Endometrium (tissue), 2 donors: ENCODE data around the gene GKN2.
"Not testable (repeated sequence)": the region's sequence is repeated elsewhere in the genome, so short reads cannot be mapped to it uniquely, and the experiment has no call there.

Experiments used
- FAIRE-seq: peaks from 2 replicates; lab custom pipeline; 2012; peaks lifted over from hg19 to GRCh38; lab: Jason Lieb, UNC
- donor health status: control.
- donor health status: control.

GKN2 gene

DNA sequence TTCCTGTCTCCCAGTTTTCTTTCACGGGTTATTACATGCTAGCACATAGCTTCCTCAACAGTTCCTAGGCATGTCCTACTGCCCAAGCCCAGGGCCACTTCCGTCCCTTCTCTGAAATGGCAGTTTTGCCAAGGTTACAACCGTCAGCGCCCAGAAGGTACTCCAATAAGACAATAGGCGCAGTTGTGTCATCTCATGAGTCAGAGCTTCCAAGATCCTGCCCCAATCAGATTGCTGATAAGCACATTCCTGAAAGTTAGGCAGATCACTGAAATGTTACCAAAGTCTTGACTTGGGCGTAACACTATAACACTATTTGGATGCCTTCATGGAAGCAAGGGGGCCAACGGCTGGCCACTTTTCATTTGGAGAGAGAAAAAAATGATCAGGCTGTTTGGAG is 34.2 kb downstream of the GKN2 start:
- no peak for FAIRE-seq

GRCh38 chr2:68917034-68917718 is 35.5 kb downstream of the GKN2 start:
- no peak for FAIRE-seq

- FAIRE-seq, result no peak
Measured at GRCh38 chr2:68916226-68916625, 36.5 kb downstream of the GKN2 start.

DNA sequence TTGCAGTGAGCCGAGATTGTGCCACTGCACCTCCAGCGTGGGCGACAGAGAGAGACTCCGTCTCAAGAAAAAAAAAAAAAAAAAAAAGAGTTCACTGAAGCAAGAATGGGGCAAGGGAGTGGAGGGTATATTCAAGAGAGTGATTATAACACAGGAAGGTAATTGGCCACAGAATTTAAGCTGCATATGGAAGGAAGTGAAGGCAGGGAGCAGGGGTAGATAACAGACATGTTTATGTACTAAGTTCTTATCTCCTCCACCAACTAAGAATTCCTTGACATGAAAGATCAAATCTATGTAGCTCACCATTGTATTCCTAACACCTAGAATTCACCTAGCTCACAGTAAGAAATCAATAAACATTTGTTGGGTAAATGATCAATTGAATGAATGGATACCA is 37.3 kb downstream of the GKN2 start:
- no peak for FAIRE-seq

GRCh38 chr2:68913359-68913758 is 39.3 kb downstream of the GKN2 start:
- FAIRE-seq, result no peak

DNA sequence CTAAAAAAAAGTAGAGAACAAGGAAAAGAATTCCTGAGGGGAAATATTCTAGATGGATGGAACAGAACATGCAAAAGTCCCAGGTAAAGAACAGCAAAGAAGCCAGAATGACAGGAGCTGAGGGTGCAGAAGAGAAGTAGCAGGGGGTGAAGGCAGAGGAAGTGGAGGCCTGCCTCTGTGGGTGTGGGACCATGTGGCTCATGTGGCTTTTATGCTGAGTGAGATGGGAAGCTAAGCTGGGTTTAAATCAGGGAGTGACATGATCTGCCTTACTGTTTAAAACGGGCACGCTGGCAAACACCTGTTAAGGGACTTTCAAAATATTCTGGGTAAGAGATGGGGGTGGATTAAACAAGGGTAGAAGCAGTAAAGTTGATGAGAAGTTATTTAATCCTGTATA is 40.0 kb downstream of the GKN2 start:
- no peak for FAIRE-seq

DNA sequence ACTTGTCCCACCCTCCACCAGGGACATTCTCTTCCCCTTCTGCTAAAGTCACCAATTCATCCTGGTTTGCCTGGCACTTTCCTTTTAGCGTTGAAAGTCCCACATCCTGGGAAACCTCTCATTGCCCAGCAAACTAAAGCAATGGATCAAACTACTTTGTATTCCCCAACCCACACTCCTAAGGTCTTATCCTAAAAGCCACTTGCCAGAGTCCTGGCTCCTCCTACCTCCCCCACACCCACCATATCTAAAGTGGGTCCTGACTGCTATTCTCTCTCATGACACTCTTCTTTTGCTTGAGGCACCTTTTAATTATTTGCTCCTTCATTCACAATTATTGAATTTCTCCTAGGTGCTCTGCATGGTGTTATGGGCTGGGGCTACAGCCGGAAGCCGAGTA is 40.6 kb downstream of the GKN2 start:
- no peak for FAIRE-seq

DNA sequence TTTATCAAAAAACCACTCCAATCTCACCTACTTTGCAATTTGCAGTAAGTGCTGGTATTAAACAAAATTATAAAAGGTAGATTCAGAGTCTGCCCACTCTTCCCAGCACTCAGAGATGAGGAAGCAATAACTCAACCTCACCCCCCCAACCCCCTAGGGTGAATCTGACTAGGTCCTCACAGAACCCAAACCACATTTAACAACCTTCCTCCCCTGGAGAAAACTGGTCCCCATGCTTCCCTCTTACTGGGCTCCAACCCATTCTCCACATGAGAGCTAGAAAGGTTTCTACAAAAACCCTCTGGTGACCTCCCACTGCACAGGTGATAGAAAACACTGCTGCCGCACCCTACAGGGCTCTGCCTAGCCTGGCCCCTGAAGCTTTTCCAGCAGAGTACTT is 41.0 kb downstream of the GKN2 start:
- no peak for FAIRE-seq

- no peak for FAIRE-seq
Measured at GRCh38 chr2:68911246-68911645, 41.4 kb downstream of the GKN2 start.

DNA sequence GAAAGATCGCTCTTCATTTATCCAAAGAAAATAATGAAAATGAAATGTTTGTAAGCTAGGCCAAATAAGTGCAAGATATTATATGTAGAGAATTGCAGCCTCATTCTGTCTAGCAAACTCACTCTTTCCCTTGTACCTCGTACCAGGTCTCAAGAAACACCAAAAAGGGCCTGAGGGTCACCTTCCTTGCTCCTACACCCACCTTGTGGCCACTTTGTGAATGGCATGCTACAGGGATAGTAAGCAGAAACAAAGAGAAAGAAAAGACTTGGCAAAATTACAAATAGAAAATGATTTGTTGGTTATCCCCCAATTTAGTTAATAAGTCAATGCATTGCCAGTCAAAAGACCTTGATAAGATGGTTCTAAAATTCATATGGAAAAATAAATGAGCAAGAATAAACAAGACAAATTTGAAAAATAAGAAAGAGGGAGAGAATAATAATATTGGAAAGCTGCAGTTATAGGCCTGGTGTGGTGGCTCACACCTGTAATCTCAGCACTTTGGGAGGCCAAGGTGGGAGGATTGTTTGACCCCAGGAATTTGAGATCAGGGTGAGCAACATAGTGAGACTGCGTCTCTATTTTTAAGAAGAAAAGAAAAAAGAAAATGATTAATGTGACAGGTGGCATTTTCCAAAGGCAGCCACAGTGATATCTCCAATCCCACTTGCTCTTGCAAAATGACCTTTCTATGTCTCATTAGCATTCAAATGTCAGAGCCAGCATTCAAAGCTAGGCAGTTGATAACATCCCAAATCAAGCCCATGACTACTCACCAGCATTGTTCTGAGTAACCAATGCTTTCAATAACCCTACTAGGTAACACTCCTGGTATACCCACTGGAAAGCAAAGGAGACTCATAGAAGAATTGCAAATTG is 42.7 kb downstream of the GKN2 start:
- peak; percentile 62 for FAIRE-seq

DNA sequence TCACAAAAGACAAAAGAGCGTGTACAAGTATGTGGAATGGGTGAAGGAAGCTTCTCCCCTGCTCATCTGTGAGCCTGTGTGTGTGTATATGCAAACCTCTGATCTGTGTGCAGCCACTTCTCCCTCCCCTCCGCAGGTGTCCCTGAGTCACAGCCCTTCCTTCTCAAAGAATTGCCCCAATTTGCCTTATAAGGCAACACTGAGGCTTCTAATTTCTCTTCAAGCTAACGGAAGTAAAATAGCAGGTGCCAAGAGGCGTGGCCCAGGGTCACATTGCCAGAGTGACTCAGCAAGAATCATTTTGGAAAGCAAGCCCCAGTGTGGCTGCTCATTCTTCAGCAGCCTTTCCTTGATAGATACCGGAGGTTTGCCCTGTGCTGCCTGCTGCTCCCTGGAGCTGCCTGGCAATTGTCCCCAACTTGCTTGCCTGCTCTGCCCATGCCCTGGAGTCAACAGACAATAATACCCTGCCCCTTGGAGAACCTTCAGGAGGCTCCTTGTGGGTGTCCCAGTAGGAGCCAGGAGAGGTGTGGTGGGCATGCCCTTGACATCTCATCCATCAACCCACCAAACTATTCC is 44.2 kb downstream of the GKN2 start:
- no peak for FAIRE-seq

DNA sequence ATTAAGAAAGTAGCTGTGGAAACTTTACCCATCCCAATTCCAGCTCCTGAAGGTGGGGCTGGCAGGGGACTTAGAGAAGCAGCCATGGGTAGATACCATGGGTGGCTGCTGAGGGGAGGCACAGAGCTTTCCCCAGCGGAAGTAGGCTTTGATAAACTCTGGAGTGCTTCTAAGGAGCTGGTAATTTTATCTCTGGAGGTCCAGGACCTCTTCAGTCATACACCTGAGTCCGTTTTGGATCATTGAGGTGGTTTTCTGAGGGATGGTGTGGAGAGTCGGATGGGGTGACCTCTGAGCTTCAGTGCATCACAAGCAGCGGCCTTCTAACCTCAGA is 44.8 kb downstream of the GKN2 start:
- FAIRE-seq, result no peak

- no peak for FAIRE-seq
Measured at GRCh38 chr2:68907232-68907919, 45.3 kb downstream of the GKN2 start.

GRCh38 chr2:68906716-68907115 is 46.0 kb downstream of the GKN2 start:
- FAIRE-seq, result no peak

GRCh38 chr2:68905116-68905515 is 47.6 kb downstream of the GKN2 start:
- FAIRE-seq, result no peak

GRCh38 chr2:68901561-68901960 is 51.1 kb downstream of the GKN2 start:
- FAIRE-seq, result no peak

DNA sequence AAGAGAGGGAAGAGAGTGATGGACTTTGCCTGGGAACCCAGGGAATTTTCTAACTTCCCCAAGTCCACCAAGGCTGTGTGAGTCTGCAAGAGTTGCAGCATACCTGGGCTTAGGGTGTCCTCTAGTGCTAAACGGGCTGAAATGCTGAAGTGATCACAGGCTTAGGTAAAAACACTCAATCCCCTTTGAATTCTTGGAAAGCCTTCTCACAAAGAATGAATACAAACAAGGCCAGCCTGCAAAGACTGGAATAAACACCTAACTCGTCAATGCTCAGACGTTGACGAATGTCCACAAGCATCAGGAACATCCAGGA is 51.5 kb downstream of the GKN2 start:
- FAIRE-seq, result no peak

DNA sequence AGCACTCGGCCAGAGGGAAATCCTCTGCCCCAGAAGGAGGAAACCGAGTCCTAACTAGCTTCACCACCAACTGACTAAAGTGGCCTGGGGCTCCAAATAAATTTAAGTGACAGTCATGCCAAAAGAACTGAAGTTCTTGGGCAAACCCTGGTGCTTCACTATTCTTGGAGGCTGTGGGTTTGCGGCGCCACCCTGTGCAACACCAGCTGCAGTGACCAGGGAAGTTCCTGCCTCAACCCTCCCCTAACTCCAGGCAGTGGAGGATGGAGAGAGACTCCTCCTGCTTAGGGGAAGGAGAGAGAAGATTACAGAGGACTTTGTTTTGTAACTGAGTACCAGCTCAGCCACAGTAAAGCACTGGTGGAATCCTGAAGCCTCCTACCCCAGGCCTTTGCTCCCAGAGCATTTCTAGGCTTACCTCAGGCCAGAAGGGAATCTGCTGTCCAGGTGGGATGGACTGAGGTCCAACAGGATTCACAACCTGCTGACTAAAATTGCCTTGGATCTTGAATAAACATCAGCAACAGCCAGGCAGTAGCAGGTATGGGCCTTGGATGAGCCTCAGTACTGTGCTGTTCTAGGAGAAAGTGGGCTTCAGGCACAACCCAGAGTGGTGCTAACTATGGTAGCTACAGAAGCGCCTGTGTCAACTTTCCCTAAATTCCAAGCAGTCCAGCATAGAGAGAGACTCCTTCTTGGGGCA is 52.0 kb downstream of the GKN2 start:
- FAIRE-seq, result no peak

DNA sequence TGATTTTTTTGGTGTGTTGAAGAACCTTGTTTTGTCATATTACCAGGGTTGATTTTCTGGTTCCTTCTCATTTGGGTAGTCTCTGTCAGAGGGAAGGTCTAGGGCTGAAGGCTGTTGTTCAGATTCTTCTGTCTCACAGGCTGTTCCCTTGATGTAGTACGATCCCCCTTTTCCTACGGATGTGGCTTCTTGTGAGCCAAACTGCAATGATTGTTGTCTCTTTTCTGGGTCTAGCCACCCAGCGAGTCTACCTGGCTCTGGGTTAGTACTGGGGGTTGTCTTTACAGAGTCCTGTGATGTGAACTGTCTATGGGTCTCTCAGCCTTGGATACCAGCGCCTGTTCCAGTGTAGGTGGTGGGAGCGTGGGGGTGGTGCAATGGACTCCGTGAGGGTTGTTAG is 56.7 kb downstream of the GKN2 start:
- FAIRE-seq, result not testable (repeated sequence)
